GM23248 (cell line): Measurements from ENCODE around the gene ARL1. TPM values are rescaled to one million over a fixed set of nuclear protein-coding genes. Genes with fewer than 3 reads are reported as not detected.

Experiments
- DNase-seq: peaks from one replicate; pipeline ENCODE4 v3.0.0-alpha.2; 2015
- H2AFZ ChIP-seq: fragments of 200-600 bp; sonication (generic); 2 replicates; pipeline ENCODE4 v1.6.1; 2016; ENCODE audit warnings: antibody characterized with exemption
- H3F3A ChIP-seq: fragments of 200-600 bp; sonication (generic); 2 replicates; pipeline ENCODE4 v1.6.1; 2016; ENCODE audit warnings: mild to moderate bottlenecking, antibody characterized with exemption, mixed run types; ENCODE audit not compliant: insufficient read depth
- H3K27ac ChIP-seq: fragments of 200-600 bp; sonication (generic); 2 replicates; pipeline ENCODE4 v1.5.1; 2016; ENCODE audit warnings: mild to moderate bottlenecking
- H3K27me3 ChIP-seq: fragments of 200-600 bp; sonication (generic); replicated peaks from 2 replicates; pipeline ENCODE4 v1.6.1; 2016; ENCODE audit warnings: mild to moderate bottlenecking; ENCODE audit not compliant: insufficient read depth
- H3K36me3 ChIP-seq: fragments of 200-600 bp; sonication (generic); 2 replicates; pipeline ENCODE4 v1.6.1; 2016; ENCODE audit warnings: low read depth, mild to moderate bottlenecking
- H3K4me1 ChIP-seq: fragments of 200-600 bp; sonication (generic); 2 replicates; pipeline ENCODE4 v1.6.1; 2016; ENCODE audit warnings: mild to moderate bottlenecking; ENCODE audit not compliant: insufficient read depth
- H3K4me2 ChIP-seq: fragments of 200-600 bp; sonication (generic); one replicate; pipeline ENCODE4 v1.6.1; 2016; ENCODE audit warnings: mild to moderate bottlenecking; ENCODE audit not compliant: unreplicated experiment
- H3K4me3 ChIP-seq: fragments of 200-600 bp; sonication (generic); 2 replicates; pipeline ENCODE4 v1.5.1; 2016; ENCODE audit warnings: mild to moderate bottlenecking
- H3K79me2 ChIP-seq: fragments of 200-600 bp; sonication (generic); 2 replicates; pipeline ENCODE4 v1.6.1; 2016; ENCODE audit warnings: mild to moderate bottlenecking; ENCODE audit not compliant: insufficient read depth
- H3K9ac ChIP-seq: fragments of 200-600 bp; sonication (generic); 2 replicates; pipeline ENCODE4 v1.6.1; 2016; ENCODE audit warnings: mild to moderate bottlenecking
- H3K9me2 ChIP-seq: fragments of 200-600 bp; sonication (generic); 2 replicates; pipeline ENCODE4 v1.6.1; 2016; ENCODE audit warnings: mixed run types, mild to moderate bottlenecking, moderate library complexity; ENCODE audit not compliant: insufficient read depth
- H3K9me3 ChIP-seq: fragments of 200-600 bp; sonication (generic); one replicate; pipeline ENCODE4 v1.6.1; 2017; ENCODE audit warnings: low read depth
- H4K20me1 ChIP-seq: fragments of 200-600 bp; sonication (generic); 2 replicates; pipeline ENCODE4 v1.6.0; 2016; ENCODE audit not compliant: insufficient read depth
- EZH2 ChIP-seq: fragments of 200-600 bp; sonication (generic); IDR thresholded peaks from 2 replicates; pipeline ENCODE4 v1.6.1; 2018; ENCODE audit warnings: antibody characterized with exemption, mild to moderate bottlenecking; ENCODE audit not compliant: insufficient read depth, poor library complexity, severe bottlenecking
- EZH2phosphoT487 ChIP-seq: fragments of 200-600 bp; sonication (generic); IDR thresholded peaks from 2 replicates; pipeline ENCODE4 v1.6.1; 2018; ENCODE audit warnings: antibody characterized with exemption, moderate library complexity, mild to moderate bottlenecking, low read depth; ENCODE audit not compliant: insufficient read depth
- WGBS, 2 experiments: methylation state at CpG; one replicate each; pipeline ENCODE4 v1.1.6; 2015 to 2017; ENCODE audit warnings: low lambda C conversion rate in 2 of 2, low coverage in 1 of 2; ENCODE audit errors: missing lambda C conversion rate in 2 of 2; 5-methylcytosine and 5-hydroxymethylcytosine counted together
- in situ Hi-C: fragments of 300-500 bp; cut with MboI; formaldehyde crosslinking; loops from 2 replicates; pipeline ENCODE4 v1.15.0; 2020
- polyA plus RNA-seq: library from polyadenylated mRNA; unstranded; fragments of >200 nt; fragmentation: Nextera tagmentation; extraction: Ambion mirVana; gene quantifications from 2 replicates; pipeline ENCODE4 v1.2.1, GENCODE V29; 2016
- total RNA-seq: library from RNA; depleted of rRNA; stranded (reverse); fragments of >200 nt; shearing (Covaris generic); gene quantifications from 2 replicates; pipeline ENCODE4 v1.2.3, GENCODE V29; 2014

Gene ARL1
- total and polyA plus RNA-seq, 2 experiments from 2014 or later: 80.2 to 150 TPM

DNA sequence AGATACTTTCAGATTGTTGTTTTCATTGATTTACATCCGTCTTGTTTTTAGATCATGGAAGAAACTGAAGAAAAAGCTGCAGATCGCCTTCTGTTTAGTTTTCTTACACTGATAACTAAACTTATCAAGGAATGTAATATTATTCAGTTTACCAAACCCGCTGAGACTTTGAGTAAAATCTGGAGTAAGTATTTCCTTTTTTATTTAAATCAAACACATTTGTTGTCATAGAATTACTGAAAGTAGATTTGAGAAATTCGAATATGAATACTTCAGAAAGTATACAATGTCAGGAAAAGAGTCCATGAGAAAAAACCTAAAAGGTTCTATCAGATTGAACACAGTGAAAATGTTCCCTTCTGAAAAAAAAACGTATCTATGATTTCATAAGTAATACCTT is 32.0 kb downstream of the ARL1 start:
- Histone ChIP-seq H3K4me3 (no peak overlapping the region), H3K27me3 (no peaks in the 10 kb centered on the region), H3K79me2 (no peaks in the 10 kb centered on the region), H4K20me1 (no peaks in the 10 kb centered on the region), H2AFZ (no peak overlapping the region), H3K36me3 (peaks cover 58% of the 10 kb centered on the region), H3K9ac (no peak overlapping the region), H3F3A (peaks cover 13% of the 10 kb centered on the region; the same call in 1 of the 2 replicates), H3K4me1 (no peaks in the 10 kb centered on the region), H3K27ac (no peak overlapping the region), H3K4me2 (no peak overlapping the region), H3K9me2 (no peaks in the 10 kb centered on the region), H3K9me3 (no peaks in the 10 kb centered on the region)
- in situ Hi-C loops: no loop called here
- TF ChIP-seq EZH2: no peak
- TF ChIP-seq EZH2phosphoT487: no peak
- no peak for DNase-seq
- WGBS, 2 experiments: 72 to 76% methylated on average over 5 of the region's 5 CpGs

DNA sequence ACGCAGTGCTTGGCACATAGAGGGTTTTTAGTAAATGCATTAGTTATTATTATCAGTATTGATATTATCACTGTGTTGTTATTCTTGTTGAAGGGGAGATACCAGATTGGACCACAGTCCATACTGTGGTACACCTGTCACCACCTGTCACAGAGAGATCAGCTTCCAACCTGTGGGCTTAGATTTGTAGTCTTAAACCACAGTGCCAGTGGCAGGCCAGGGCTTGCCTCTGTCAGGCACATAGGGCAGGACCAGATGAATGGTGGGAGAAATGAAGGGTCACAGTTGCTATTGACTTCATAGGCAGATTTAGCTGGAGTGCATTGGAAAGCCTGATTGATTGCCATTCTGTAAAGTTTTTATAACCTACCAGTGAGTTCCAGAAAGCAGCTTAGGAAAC is 35.1 kb downstream of the ARL1 start:
- Histone ChIP-seq H3K4me1 (no peaks in the 10 kb centered on the region), H3K27me3 (no peaks in the 10 kb centered on the region), H2AFZ (no peak overlapping the region), H3K9me2 (no peaks in the 10 kb centered on the region), H3K9me3 (no peaks in the 10 kb centered on the region), H3K4me2 (no peak overlapping the region), H3K4me3 (no peak overlapping the region), H3K27ac (no peak overlapping the region), H3K79me2 (no peaks in the 10 kb centered on the region), H4K20me1 (no peaks in the 10 kb centered on the region), H3F3A (peaks cover 13% of the 10 kb centered on the region; the same call in 1 of the 2 replicates), H3K9ac (no peak overlapping the region), H3K36me3 (peaks cover 39% of the 10 kb centered on the region)
- WGBS, 2 experiments: 98 to 100% methylated on average over 1 of the region's 1 CpG
- TF ChIP-seq EZH2phosphoT487 (no peak), EZH2 (no peak)
- in situ Hi-C loops: no loop called here
- no peak for DNase-seq

DNA sequence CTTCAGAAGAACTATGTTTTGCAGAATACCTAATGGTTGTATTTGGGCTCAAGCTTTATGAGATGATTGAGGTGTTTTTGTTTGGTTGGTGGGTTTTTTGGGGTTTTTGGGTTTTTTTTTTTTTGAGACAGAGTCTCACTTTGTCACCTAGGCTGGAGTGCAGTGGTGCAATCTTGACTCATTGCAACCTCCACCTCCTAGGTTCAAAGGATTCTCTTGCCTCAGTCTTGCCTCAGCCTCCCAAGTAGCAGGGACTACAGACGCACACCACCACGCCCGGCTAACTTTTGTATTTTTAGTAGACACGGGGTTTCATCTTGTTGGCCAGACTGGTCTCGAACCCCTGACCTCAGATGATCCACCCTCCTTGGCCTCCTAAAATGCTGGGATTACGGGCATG is 39.6 kb downstream of the ARL1 start:
- 93 to 97% methylated on average over 6 of the region's 6 CpGs for WGBS, 2 experiments
- Histone ChIP-seq H3K4me1 (no peaks in the 10 kb centered on the region), H2AFZ (no peak overlapping the region), H3K27me3 (no peaks in the 10 kb centered on the region), H3K36me3 (peaks cover 32% of the 10 kb centered on the region), H3K4me2 (no peak overlapping the region), H3K9me3 (no peaks in the 10 kb centered on the region), H3K79me2 (no peaks in the 10 kb centered on the region), H3K9me2 (no peaks in the 10 kb centered on the region), H3K4me3 (no peak overlapping the region), H3F3A (no peaks in the 10 kb centered on the region), H4K20me1 (no peaks in the 10 kb centered on the region), H3K9ac (no peak overlapping the region), H3K27ac (no peak overlapping the region)
- TF ChIP-seq EZH2 (no peak), EZH2phosphoT487 (no peak)
- DNase-seq: no peak
- in situ Hi-C loops: no loop called here

DNA sequence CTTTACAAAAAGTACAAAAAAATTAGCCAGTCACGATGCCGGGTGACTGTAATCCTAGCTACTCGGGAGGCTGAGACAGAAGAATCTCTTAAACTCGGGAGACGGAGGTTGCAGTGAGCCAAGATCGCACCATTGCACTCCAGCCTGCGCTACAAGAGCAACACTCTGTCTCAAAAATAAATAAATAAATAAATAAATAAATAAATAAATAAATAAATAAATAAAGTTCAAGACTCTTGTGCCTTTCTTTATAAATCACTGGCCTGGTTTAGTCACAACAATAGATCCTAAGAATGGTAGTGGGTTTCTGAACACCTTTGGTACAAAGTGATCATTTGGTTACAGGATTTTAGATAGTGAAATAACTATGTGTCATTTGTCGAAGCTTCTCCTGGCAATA is 46.1 kb downstream of the ARL1 start:
- WGBS, 2 experiments: 81 to 85% methylated on average over 8 of the region's 8 CpGs
- no peaks in the 10 kb centered on the region for H3K4me1 ChIP-seq

DNA sequence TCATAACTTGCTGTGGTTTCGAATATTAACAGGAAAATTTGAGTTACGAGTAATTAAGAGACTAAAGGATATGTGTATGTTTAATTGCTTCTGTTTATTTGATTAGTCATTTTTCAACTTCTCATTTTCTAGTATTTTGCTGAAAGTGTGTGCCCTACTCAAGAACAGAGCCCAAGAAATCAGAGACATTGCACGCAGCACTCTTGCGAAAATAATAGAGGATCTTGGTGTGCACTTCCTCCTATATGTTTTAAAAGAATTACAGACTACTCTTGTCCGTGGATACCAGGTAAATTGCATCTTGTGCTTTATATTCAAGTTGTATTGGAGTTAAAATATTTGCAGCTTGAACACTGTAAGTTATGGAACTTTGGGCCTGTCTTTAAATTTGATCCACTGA is 50.8 kb downstream of the ARL1 start:
- WGBS, 2 experiments: 97 to 98% methylated on average over 5 of the region's 5 CpGs
- H3K4me2 ChIP-seq: no peak overlapping the region
- H3F3A ChIP-seq: no peaks in the 10 kb centered on the region

More for the DNA sequence above, 46.1 kb downstream of the ARL1 start:
- DNase-seq: no peak
- no peaks in the 10 kb centered on the region for H3K79me2 ChIP-seq
- no peak overlapping the region for H3K4me2 ChIP-seq
- H3K27ac ChIP-seq: no peak overlapping the region
- no peak overlapping the region for H3K4me3 ChIP-seq
- peaks cover 33% of the 10 kb centered on the region for H3K36me3 ChIP-seq
- no peaks in the 10 kb centered on the region for H3K27me3 ChIP-seq
- no peak overlapping the region for H2AFZ ChIP-seq
- in situ Hi-C loops: no loop called here
- H3K9ac ChIP-seq: no peak overlapping the region
- H3K9me2 ChIP-seq: no peaks in the 10 kb centered on the region
- H3F3A ChIP-seq: no peaks in the 10 kb centered on the region
- no peaks in the 10 kb centered on the region for H3K9me3 ChIP-seq
- TF ChIP-seq EZH2phosphoT487 (no peak), EZH2 (no peak)
- H4K20me1 ChIP-seq: no peaks in the 10 kb centered on the region

More for the DNA sequence above, 50.8 kb downstream of the ARL1 start:
- Histone ChIP-seq H2AFZ (no peak overlapping the region), H3K4me3 (no peak overlapping the region), H4K20me1 (no peaks in the 10 kb centered on the region), H3K9ac (no peak overlapping the region), H3K4me1 (no peaks in the 10 kb centered on the region), H3K27me3 (no peaks in the 10 kb centered on the region), H3K9me2 (no peaks in the 10 kb centered on the region), H3K79me2 (no peaks in the 10 kb centered on the region), H3K27ac (no peak overlapping the region), H3K9me3 (no peaks in the 10 kb centered on the region), H3K36me3 (peaks cover 36% of the 10 kb centered on the region)
- no peak for TF ChIP-seq EZH2
- TF ChIP-seq EZH2phosphoT487: no peak
- no peak for DNase-seq
- in situ Hi-C loops: no loop called here
